Neural crest cell (in vitro differentiated cells): ENCODE measurements around the gene MUCL3. TPM values are rescaled to one million over a fixed set of nuclear protein-coding genes. Genes with fewer than 3 reads are reported as not detected.

ENCODE experiments used
- DNase-seq: peaks from one replicate; pipeline ENCODE4 v3.0.0; 2021; ENCODE audit warnings: low read depth, mixed read lengths, low spot score
- H3K27ac Mint-ChIP-seq: one replicate; pipeline ENCODE4 v1.8.0; 2021; ENCODE audit warnings: mild to moderate bottlenecking, mixed read lengths; ENCODE audit not compliant: unreplicated experiment
- H3K27me3 Mint-ChIP-seq: 2 replicates; pipeline ENCODE4 v1.8.0; 2021; ENCODE audit warnings: low read depth, mild to moderate bottlenecking, mixed read lengths
- H3K36me3 Mint-ChIP-seq: 2 replicates; pipeline ENCODE4 v1.8.0; 2021; ENCODE audit warnings: low read depth, mild to moderate bottlenecking, mixed read lengths
- H3K4me1 Mint-ChIP-seq: 2 replicates; pipeline ENCODE4 v1.8.0; 2021; ENCODE audit warnings: mixed read lengths
- H3K4me3 Mint-ChIP-seq: one replicate; pipeline ENCODE4 v1.8.0; 2021; ENCODE audit warnings: mild to moderate bottlenecking, mixed read lengths
- H3K9me3 Mint-ChIP-seq: 2 replicates; pipeline ENCODE4 v1.8.0; 2021; ENCODE audit warnings: mixed read lengths
- long read RNA-seq: library from polyadenylated mRNA; unstranded; transcript quantifications from one replicate; pipeline ENCODE4 v2.0.0, GENCODE V29; 2020
- total RNA-seq: library from RNA; stranded (reverse); gene quantifications from 2 replicates; pipeline ENCODE4 v1.2.1, GENCODE V29; 2021
- TF ChIP-seq, protein P1 (sequence below): fragments of 200-600 bp; sonication (generic); conservative IDR thresholded peaks from 2 replicates; pipeline ENCODE4 v1.5.0; 2021; ENCODE audit warnings: antibody characterized with exemption, mild to moderate bottlenecking

MUCL3 gene, protein sequence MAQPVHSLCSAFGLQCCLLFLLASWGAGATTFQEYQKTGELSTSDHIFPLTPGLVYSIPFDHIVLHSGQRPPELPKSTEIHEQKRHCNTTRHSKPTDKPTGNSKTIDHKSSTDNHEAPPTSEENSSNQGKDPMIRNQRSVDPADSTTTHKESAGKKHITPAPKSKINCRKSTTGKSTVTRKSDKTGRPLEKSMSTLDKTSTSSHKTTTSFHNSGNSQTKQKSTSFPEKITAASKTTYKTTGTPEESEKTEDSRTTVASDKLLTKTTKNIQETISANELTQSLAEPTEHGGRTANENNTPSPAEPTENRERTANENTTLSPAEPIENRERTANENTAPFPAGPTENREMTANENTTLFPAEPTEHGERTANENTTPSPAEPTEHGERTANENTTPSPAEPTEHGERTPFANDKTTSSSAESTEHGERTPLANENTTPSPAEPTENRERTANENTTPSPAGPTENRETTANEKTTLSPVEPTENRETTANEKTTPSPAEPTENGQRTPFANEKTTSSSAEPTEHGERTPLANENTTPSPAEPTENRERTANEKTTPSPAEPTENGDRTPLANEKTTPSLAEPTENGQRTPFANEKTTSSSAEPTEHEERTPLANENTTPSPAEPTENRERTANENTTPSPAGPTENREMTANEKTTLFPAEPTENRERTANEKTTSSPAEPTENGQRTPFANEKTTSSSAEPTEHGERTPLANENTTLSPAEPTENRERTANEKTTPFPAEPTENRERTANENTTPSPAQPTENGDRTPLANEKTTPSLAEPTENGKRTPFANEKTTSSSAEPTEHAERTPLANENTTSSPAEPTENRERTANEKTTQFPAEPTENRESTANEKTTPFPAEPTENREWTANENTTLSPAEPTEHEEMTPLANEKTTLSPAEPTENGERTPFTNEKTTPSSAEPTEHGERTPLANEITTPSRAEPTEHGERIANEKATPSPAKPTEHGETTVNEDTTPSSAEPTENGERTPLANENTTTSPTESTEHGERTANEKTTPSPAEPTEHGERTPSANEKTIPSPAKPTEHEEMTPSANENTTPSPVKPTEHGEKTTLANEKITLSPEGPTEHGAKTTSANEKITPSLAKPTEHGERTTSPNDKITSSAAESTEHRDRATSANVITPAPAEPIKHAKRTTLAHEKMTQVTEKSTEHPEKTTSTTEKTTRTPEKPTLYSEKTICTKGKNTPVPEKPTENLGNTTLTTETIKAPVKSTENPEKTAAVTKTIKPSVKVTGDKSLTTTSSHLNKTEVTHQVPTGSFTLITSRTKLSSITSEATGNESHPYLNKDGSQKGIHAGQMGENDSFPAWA (N-terminal part only)
- total RNA-seq = not detected in 2 replicates
- long read RNA-seq = 0 reads

DNA sequence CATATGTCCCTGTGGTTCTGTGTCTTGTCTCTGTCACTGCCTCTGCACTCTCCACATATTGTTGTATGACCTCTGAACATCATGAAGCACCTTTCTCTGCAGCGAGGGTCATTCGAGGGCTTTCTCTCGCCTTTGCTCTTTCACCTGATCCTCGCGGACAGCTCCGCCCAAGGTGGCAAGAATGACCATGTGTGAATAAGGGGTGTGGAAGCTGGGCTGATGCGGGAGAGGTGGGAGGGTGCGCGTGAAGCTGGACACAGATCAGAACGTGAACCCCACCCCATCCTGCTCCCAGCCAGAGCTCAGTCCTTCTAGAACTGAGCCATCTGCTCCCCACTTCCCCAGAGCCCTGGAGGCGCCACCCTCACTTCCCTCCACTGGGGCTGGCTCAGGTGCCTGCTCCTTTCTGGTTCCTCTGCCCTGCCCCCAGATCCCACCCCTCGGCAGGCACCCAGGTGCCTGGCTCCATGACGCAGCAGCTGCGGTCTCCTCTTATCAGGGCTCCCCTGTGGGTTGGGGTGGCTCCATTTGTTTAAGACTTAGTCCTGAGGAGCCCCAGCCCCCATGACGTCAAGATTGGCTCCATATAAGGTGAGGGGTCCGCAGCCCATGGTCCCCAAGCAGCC, at the start of gene MUCL3:
Gene MUCL3 (plus strand): TSS at position 613 of the 626 bp plus-strand sequence. CDS start 27 bp downstream, outside the sequence.
- TF ChIP-seq, protein P1, sequence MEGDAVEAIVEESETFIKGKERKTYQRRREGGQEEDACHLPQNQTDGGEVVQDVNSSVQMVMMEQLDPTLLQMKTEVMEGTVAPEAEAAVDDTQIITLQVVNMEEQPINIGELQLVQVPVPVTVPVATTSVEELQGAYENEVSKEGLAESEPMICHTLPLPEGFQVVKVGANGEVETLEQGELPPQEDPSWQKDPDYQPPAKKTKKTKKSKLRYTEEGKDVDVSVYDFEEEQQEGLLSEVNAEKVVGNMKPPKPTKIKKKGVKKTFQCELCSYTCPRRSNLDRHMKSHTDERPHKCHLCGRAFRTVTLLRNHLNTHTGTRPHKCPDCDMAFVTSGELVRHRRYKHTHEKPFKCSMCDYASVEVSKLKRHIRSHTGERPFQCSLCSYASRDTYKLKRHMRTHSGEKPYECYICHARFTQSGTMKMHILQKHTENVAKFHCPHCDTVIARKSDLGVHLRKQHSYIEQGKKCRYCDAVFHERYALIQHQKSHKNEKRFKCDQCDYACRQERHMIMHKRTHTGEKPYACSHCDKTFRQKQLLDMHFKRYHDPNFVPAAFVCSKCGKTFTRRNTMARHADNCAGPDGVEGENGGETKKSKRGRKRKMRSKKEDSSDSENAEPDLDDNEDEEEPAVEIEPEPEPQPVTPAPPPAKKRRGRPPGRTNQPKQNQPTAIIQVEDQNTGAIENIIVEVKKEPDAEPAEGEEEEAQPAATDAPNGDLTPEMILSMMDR = no peak
- Mint-ChIP-seq H3K4me3 (no peak within 1 kb of the TSS), H3K36me3 (no peaks in the 10 kb centered on the region), H3K27ac (no peak within 1 kb of the TSS), H3K27me3 (no peaks in the 10 kb centered on the region), H3K4me1 (peaks cover 13% of the 10 kb centered on the region), H3K9me3 (no peaks in the 10 kb centered on the region)
- DNase-seq = no peak

DNA sequence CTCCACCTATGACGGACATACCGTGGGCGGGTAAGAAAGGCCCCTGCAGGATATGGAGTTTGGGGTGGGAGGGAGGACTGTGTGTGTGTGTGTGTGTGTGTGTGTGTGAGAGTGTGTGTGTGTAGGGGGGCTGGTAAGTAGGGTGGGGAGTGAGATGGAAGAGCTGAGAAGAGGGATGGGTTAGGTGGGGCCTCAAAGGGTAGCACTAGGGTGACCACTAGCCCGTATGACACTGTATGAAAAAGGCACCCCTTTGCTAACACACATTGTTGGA, 49.4 kb upstream of the MUCL3 start:
- Mint-ChIP-seq H3K9me3 (no peaks in the 10 kb centered on the region), H3K4me3 (no peak overlapping the region), H3K4me1 (peaks cover 43% of the 10 kb centered on the region), H3K36me3 (peaks cover 12% of the 10 kb centered on the region), H3K27ac (peak overlapping the region; percentile 12), H3K27me3 (no peaks in the 10 kb centered on the region)
- TF ChIP-seq, protein P1 = no peak
- DNase-seq = no peak

DNA sequence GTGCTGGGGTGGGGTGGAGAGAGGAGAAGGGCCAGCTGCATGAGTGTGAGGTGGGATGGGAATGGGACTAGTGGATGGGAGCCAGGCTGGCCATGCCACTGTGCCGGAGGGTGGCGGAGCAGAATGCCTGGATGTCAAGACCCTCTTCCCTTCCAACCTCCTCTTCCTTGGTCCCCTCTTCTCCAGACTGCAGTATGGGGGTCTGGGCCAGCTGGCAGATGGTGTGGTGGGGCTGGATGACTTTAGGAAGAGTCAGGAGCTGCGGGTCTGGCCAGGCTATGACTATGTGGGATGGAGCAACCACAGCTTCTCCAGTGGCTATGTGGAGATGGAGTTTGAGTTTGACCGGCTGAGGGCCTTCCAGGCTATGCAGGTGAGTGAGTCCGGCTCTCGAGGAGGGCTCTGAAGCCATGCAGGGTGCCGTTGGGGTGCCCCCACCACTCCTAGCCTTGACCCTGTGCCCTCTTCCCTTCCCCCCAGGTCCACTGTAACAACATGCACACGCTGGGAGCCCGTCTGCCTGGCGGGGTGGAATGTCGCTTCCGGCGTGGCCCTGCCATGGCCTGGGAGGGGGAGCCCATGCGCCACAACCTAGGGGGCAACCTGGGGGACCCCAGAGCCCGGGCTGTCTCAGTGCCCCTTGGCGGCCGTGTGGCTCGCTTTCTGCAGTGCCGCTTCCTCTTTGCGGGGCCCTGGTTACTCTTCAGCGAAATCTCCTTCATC, 48.8 kb upstream of the MUCL3 start:
- Mint-ChIP-seq H3K27me3 (no peaks in the 10 kb centered on the region), H3K9me3 (no peaks in the 10 kb centered on the region), H3K4me1 (peaks cover 37% of the 10 kb centered on the region), H3K4me3 (peak overlapping the region; percentile 48), H3K27ac (peak overlapping the region; percentile 12), H3K36me3 (peaks cover 12% of the 10 kb centered on the region)
- no peak for DNase-seq
- TF ChIP-seq, protein P1 = no peak

DNA sequence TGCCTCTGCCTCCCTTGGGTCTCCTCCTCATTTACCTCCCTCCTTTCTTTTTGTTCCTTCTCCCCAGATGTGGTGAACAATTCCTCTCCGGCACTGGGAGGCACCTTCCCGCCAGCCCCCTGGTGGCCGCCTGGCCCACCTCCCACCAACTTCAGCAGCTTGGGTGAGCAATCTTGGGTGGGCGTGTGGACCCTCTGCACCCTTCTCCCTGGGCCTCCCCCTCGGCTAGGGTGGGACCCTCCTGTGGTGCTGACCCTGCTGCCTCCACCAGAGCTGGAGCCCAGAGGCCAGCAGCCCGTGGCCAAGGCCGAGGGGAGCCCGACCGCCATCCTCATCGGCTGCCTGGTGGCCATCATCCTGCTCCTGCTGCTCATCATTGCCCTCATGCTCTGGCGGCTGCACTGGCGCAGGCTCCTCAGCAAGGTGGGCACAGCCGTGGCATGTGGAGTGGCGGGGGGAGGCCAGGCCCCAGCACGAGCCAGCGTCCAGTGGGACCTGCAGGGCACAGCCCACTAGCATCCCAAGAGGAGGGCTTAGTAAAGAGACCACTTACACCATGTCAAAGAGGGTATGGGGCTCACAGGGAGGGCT, 47.7 kb upstream of the MUCL3 start:
- peaks cover 12% of the 10 kb centered on the region for H3K36me3 Mint-ChIP-seq
- no peaks in the 10 kb centered on the region for H3K9me3 Mint-ChIP-seq
- peak overlapping the region; percentile 48 for H3K4me3 Mint-ChIP-seq
- H3K4me1 Mint-ChIP-seq = peaks cover 32% of the 10 kb centered on the region
- no peak for DNase-seq
- no peak overlapping the region for H3K27ac Mint-ChIP-seq
- H3K27me3 Mint-ChIP-seq = no peaks in the 10 kb centered on the region
- TF ChIP-seq, protein P1 = peak; percentile 46
